GM06990 (cell line): ENCODE data around the gene TRIM9.

Experiments
- DNase-seq: peaks from one replicate; pipeline ENCODE4 v3.0.0-alpha.2; 2011; ENCODE audit not compliant: insufficient read length; ENCODE audit errors: extremely low read depth
- H3K27me3 ChIP-seq: replicated peaks from 2 replicates; pipeline ENCODE4 v1.6.0; 2011; ENCODE audit warnings: low read length; ENCODE audit not compliant: control insufficient read depth, insufficient read depth
- H3K36me3 ChIP-seq: 2 replicates; pipeline ENCODE4 v1.5.1; 2011; ENCODE audit warnings: low read length; ENCODE audit not compliant: control insufficient read depth, insufficient read depth
- H3K4me3 ChIP-seq: replicated peaks from 2 replicates; pipeline ENCODE4 v1.5.1; 2011; ENCODE audit warnings: low read depth, mild to moderate bottlenecking, control low read depth, low read length
- TF ChIP-seq, protein P1 (sequence below): IDR thresholded peaks from 2 replicates; pipeline ENCODE4 v1.5.1; 2011; ENCODE audit warnings: low read length, control low read depth, mild to moderate bottlenecking, inconsistent platforms; ENCODE audit not compliant: insufficient read depth, poor library complexity, severe bottlenecking

Gene TRIM9

DNA sequence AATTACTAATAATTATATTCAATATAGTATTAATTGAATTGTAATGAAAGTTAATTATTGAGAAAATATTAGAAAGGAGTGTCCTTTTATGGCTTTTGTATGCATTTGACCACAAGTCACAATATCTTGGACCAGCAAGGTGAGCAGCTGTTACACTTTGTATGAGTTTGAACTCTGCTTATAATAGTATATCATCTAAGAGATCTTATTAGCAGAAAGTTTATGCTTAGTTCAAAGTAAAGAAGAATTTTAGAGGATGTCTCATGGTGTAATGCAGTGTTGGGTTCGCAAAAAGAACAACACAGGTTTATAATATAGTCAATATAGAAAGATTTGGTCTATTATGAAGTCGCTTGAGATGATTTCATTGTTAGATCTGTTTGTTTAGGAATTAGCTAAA is 2.0 kb upstream of the TRIM9 start:
- TF ChIP-seq, protein P1, sequence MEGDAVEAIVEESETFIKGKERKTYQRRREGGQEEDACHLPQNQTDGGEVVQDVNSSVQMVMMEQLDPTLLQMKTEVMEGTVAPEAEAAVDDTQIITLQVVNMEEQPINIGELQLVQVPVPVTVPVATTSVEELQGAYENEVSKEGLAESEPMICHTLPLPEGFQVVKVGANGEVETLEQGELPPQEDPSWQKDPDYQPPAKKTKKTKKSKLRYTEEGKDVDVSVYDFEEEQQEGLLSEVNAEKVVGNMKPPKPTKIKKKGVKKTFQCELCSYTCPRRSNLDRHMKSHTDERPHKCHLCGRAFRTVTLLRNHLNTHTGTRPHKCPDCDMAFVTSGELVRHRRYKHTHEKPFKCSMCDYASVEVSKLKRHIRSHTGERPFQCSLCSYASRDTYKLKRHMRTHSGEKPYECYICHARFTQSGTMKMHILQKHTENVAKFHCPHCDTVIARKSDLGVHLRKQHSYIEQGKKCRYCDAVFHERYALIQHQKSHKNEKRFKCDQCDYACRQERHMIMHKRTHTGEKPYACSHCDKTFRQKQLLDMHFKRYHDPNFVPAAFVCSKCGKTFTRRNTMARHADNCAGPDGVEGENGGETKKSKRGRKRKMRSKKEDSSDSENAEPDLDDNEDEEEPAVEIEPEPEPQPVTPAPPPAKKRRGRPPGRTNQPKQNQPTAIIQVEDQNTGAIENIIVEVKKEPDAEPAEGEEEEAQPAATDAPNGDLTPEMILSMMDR = no peak

DNA sequence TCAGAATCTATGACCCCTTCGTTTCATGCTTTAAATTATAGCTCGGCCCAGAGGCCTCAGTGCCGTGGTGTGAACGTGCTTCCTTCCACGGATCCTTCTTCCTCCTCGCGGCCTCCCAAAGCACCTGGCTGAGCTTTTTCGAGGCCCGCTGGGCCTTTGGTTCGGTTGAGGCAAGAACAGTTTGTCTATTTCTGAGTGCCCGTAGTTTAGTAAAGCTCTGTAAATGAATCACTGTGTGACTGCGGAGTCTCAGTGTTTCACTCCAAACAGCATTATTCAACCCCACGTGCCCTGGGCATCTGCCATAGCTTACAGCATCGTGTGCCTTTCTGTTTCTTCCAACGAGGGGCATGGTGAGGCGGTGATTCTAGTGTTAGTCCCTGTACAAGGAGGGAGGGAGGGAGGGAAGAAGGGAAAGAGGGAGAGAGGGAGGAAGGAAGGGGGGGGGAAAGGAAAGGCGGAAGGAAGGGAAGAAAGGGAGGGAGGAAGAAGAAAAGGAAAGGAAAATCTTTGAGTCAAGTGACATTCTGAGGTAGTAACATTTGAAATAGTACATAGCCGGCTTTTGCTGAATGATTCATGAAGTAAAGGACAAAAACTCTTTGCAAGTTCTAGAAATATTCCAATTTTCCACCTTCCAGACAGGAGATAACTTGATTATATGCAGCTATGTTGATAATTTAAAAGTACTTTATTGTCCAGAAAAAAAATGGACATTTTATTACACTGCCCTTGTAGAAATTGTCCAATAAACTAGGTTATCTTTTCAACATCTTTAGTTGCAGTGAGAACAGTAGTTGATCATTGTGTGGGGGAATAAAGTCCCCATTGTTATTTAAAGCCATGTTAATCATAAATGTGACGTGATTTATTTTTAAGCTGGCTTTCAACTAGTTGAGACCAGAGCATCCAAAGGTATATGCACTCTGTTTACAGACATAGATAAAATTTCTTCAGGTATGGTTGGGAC is 1.2 kb upstream of the TRIM9 start:
- DNase-seq = no peak
- TF ChIP-seq, protein P1 = no peak
- H3K27me3 ChIP-seq = peaks cover 6% of the 10 kb centered on the region
- H3K36me3 ChIP-seq = no peaks in the 10 kb centered on the region
- peak overlapping the region; percentile 67; the same call in 1 of the 2 replicates for H3K4me3 ChIP-seq

More for the DNA sequence above, 2.0 kb upstream of the TRIM9 start:
- Histone ChIP-seq H3K27me3 (peaks cover 6% of the 10 kb centered on the region), H3K36me3 (no peaks in the 10 kb centered on the region), H3K4me3 (no peak overlapping the region)
- DNase-seq = no peak

- Histone ChIP-seq H3K27me3 (peaks cover 6% of the 10 kb centered on the region), H3K36me3 (no peaks in the 10 kb centered on the region), H3K4me3 (peak overlapping the region; percentile 67)
- no peak for DNase-seq
- TF ChIP-seq, protein P1 = no peak
Measured at GRCh38 chr14:51094282-51094821, 553 bp downstream of the TRIM9 start.

- TF ChIP-seq, protein P1 = peak; percentile 72
- Histone ChIP-seq H3K36me3 (no peaks in the 10 kb centered on the region), H3K4me3 (peak overlapping the region; percentile 67; the same call in 1 of the 2 replicates), H3K27me3 (peaks cover 6% of the 10 kb centered on the region)
- DNase-seq = peak; percentile 48
Measured at GRCh38 chr14:51093371-51094281, 1.3 kb downstream of the TRIM9 start.

DNA sequence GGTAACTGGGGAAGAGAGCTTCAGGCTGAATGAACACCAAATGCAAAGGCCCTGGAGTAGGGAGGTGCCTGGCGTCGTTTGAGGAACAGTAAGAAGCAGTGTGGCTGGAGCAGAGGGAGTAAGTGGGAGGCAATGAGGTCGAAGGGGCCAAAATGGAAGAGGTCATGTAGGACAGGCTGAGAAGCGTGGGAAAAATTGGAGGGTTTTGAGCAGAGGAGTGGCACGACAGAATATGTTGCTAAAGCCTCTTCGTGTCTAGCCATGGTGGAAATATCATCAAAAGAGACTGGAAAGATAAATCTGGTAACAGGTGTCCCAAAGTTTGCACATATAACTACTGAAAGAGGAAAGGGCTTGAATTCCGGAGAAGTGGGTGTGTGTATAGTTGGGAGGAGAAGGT is 1.9 kb downstream of the TRIM9 start:
- TF ChIP-seq, protein P1 = no peak
- no peaks in the 10 kb centered on the region for H3K36me3 ChIP-seq
- no peak for DNase-seq
- peaks cover 6% of the 10 kb centered on the region for H3K27me3 ChIP-seq
- no peak overlapping the region for H3K4me3 ChIP-seq
